Thyroid gland (tissue), 4 donors: ENCODE results near the gene CD9. TPM values are rescaled to one million over a fixed set of nuclear protein-coding genes. Genes with fewer than 3 reads are reported as not detected.

Experiments used
- DNase-seq, 2 donors: peaks; one replicate each; pipeline ENCODE4 v3.0.0-alpha.2; 2019
- H3K27ac ChIP-seq, 3 donors: fragments of 200-600 bp; sonication (generic); 1 replicate in 2 of 3; 2 replicates in 1 of 3; pipeline ENCODE4 v1.5.1; 2016 to 2019; ENCODE audit warnings: mild to moderate bottlenecking in 1 of 3, moderate library complexity in 1 of 3
- H3K27me3 ChIP-seq: fragments of 200-600 bp; sonication (generic); one replicate; pipeline ENCODE4 v1.5.1; 2019
- H3K36me3 ChIP-seq, 2 donors: fragments of 200-600 bp; sonication (generic); one replicate each; pipeline ENCODE4 v1.5.1; 2016 to 2019
- H3K4me1 ChIP-seq, 2 donors: fragments of 200-600 bp; sonication (generic); one replicate each; pipeline ENCODE4 v1.5.1; 2017 to 2019
- H3K4me3 ChIP-seq, 3 donors: fragments of 200-600 bp; sonication (generic); replicated peaks in 1 of 3; 1 replicate in 2 of 3; 2 replicates in 1 of 3; pipeline ENCODE4 v1.5.1; 2016; ENCODE audit warnings: mild to moderate bottlenecking in 1 of 3
- H3K9me3 ChIP-seq: fragments of 200-600 bp; sonication (generic); one replicate; pipeline ENCODE4 v1.5.1; 2017
- POLR2A ChIP-seq, 2 donors: fragments of 450-650 bp; IDR thresholded peaks; one replicate each; pipeline ENCODE4 v1.6.1; 2017; ENCODE audit warnings: antibody characterized with exemption in 2 of 2, mild to moderate bottlenecking in 2 of 2, moderate library complexity in 1 of 2
- WGBS, 2 donors: methylation state at CpG; one replicate each; pipeline ENCODE4 v1.1.5; 2017; 5-methylcytosine and 5-hydroxymethylcytosine counted together
- intact Hi-C: fragments of 100-400 bp; cut with DNase I; formaldehyde crosslinking; loops from one replicate; pipeline ENCODE4 v1.15.1; 2023
- total RNA-seq, 4 donors: library from RNA; depleted of rRNA; stranded (reverse); fragments of >200 nt; gene quantifications; one replicate each; pipeline ENCODE4 v1.2.3, GENCODE V29; 2016
- TF ChIP-seq, protein P1 (sequence below), 6 experiments: fragments of 200-600 bp in 3 of 6; fragments of 450-650 bp in 3 of 6; sonication (generic) in 3 of 6; IDR thresholded peaks; one replicate each; pipeline ENCODE4 v1.5.1; 2016 to 2019; ENCODE audit warnings: antibody characterized with exemption in 6 of 6, mild to moderate bottlenecking in 2 of 6, inconsistent platforms in 1 of 6, moderate library complexity in 1 of 6

CD9 gene
- total RNA-seq, 4 donors from 2014 or later, result 367 to 494 (median 375) TPM

DNA sequence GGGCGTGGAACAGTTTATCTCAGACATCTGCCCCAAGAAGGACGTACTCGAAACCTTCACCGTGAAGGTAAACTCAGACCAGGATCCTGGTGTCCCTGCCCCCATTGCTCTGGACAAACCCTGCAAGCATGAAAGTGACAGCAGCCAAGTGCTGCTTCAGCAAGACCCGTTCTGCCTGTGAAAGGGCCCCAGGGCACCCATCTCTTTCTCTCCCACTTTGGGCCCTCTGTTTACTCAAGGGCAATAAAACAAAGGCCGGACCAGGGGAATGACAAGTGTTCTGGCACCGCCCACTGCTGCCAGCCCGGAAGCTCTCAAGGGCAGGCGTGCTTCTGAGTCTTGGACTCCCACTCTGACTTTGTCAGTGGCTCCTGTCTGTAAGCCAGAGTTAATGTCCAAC lies 35.3 kb downstream of the CD9 start:
- H3K36me3 ChIP-seq, result peaks cover 10 to 33% of the 10 kb centered on the region in 2 donors
- peaks cover 69 to 98% of the 10 kb centered on the region in 2 donors for H3K4me1 ChIP-seq
- TF ChIP-seq POLR2A (IDR thresholded peaks at IDR 0.05), result peak in 1 of 2 donors; percentile 76
- TF ChIP-seq, protein P1, sequence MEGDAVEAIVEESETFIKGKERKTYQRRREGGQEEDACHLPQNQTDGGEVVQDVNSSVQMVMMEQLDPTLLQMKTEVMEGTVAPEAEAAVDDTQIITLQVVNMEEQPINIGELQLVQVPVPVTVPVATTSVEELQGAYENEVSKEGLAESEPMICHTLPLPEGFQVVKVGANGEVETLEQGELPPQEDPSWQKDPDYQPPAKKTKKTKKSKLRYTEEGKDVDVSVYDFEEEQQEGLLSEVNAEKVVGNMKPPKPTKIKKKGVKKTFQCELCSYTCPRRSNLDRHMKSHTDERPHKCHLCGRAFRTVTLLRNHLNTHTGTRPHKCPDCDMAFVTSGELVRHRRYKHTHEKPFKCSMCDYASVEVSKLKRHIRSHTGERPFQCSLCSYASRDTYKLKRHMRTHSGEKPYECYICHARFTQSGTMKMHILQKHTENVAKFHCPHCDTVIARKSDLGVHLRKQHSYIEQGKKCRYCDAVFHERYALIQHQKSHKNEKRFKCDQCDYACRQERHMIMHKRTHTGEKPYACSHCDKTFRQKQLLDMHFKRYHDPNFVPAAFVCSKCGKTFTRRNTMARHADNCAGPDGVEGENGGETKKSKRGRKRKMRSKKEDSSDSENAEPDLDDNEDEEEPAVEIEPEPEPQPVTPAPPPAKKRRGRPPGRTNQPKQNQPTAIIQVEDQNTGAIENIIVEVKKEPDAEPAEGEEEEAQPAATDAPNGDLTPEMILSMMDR (IDR thresholded peaks at IDR 0.05), result no peak
- intact Hi-C loops, result loop anchor here (10.0 kb wide), 1 partner anchor 149 kb away; the partner anchor contains the start of gene LTBR
- H3K4me3 ChIP-seq, result no peak overlapping the region
- no peaks in the 10 kb centered on the region for H3K27me3 ChIP-seq
- DNase-seq, result peak; percentile 95 to 97
- H3K9me3 ChIP-seq, result no peaks in the 10 kb centered on the region
- WGBS, 2 donors, result 15 to 43% methylated on average over 8 to 9 of the region's 9 CpGs
- H3K27ac ChIP-seq, result peak overlapping the region; percentile 71 to 98 (median 92)

DNA sequence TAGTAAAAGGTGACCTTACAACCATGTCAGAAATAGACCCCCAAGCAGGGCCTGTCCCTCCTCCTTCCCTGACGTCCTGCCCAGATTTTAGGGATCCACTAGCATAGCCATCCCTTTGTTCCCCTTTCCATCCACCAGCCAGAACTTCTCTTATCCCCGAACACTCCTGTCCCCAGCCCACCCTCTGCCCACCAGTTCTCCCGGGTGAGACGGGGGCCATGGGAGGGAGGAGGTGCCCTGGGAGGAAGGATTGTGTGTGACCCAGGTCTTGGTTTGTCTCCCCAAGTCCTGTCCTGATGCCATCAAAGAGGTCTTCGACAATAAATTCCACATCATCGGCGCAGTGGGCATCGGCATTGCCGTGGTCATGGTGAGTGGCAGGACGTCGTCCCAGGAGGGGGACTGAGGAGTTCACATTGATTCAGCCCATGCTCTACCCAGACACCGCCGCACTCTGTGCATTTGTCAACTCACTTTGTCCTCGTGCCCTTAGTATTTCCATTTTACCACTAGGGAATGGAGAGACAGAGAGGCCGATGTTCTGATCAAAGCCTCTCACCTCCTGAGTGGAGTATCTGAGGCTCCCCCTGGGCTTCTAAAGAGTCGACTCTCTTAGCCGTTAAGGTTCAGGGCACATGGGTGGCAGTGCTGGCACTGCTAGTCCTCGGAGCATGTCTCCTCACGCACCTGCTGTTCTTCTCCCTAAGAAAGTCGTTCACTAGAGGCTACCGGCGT lies 35.9 kb downstream of the CD9 start:
- intact Hi-C loops, result loop anchor here (10.0 kb wide), 1 partner anchor 149 kb away; the partner anchor contains the start of gene LTBR
- H3K27me3 ChIP-seq, result no peaks in the 10 kb centered on the region
- H3K27ac ChIP-seq, result peak overlapping the region; percentile 71 to 98 (median 92)
- H3K36me3 ChIP-seq, result peaks cover 10 to 33% of the 10 kb centered on the region in 2 donors
- 61 to 64% methylated on average over 20 to 22 of the region's 22 CpGs for WGBS, 2 donors
- no peak overlapping the region for H3K4me3 ChIP-seq
- H3K4me1 ChIP-seq, result peaks cover 68 to 98% of the 10 kb centered on the region in 2 donors
- TF ChIP-seq, protein P1 (IDR thresholded peaks at IDR 0.05), result no peak
- TF ChIP-seq POLR2A (IDR thresholded peaks at IDR 0.05), result no peak
- no peaks in the 10 kb centered on the region for H3K9me3 ChIP-seq
- peak; percentile 61 to 65 for DNase-seq

DNA sequence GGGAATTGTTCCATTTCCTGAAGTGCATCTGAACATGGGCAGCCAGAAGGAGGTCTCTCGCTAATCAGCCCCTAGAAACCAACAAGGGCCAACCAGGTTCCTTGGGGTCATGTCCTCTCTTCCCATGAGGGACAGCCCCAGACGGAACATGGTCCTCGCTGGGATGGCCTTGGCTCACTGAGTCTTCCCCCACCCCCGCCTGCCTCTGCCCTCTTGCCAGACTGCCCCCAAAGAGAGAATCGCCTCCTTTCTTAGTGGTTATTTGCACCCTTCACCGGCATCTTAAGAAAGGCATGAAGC lies 36.4 kb downstream of the CD9 start:
- TF ChIP-seq POLR2A (IDR thresholded peaks at IDR 0.05), result no peak
- 68 to 74% methylated on average over 6 of the region's 6 CpGs for WGBS, 2 donors
- peak overlapping the region; percentile 71 to 98 (median 92) for H3K27ac ChIP-seq
- intact Hi-C loops, result loop anchor here (10.0 kb wide), 1 partner anchor 148 kb away; the partner anchor contains the start of gene LTBR
- no peaks in the 10 kb centered on the region for H3K27me3 ChIP-seq
- H3K36me3 ChIP-seq, result peaks cover 10 to 33% of the 10 kb centered on the region in 2 donors
- DNase-seq, result no peak
- H3K4me1 ChIP-seq, result peaks cover 67 to 98% of the 10 kb centered on the region in 2 donors
- H3K4me3 ChIP-seq, result no peak overlapping the region
- no peaks in the 10 kb centered on the region for H3K9me3 ChIP-seq

GRCh38 chr12:6237830-6238229 lies 37.6 kb downstream of the CD9 start:
- WGBS, 2 donors, result 96 to 97% methylated on average over 1 of the region's 1 CpG
- Histone ChIP-seq H3K9me3 (no peaks in the 10 kb centered on the region), H3K27me3 (no peaks in the 10 kb centered on the region), H3K4me3 (no peak overlapping the region), H3K36me3 (peaks cover 10 to 28% of the 10 kb centered on the region in 2 donors), H3K4me1 (peaks cover 74 to 98% of the 10 kb centered on the region in 2 donors), H3K27ac (peak overlapping the region; percentile 70 to 98 (median 92))
- intact Hi-C loops, result loop anchor here (10.0 kb wide), 1 partner anchor 147 kb away; the partner anchor contains the start of gene LTBR
- no peak for TF ChIP-seq POLR2A (IDR thresholded peaks at IDR 0.05)
- TF ChIP-seq, protein P1 (IDR thresholded peaks at IDR 0.05), result no peak
- no peak for DNase-seq

DNA sequence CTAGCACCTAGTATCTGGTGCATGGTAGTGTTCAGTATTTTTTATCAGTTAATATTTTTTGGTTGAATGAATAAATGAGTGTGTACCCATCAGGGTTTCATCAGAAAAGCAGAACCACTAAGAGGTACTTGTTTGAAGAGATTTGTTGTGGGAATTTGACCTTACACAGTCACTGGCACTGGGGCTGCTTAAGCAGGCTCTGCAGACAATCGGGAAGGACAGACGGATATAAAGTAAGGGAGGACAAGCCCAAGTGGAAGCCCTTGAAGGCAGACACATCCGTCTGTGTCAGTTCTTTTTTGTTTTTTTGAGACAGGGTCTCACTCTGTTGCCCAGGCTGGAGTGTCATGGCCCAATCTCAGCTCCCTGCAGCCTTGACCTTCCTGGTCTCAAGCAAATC lies 38.7 kb downstream of the CD9 start:
- intact Hi-C loops, result loop anchor here (10.0 kb wide), 1 partner anchor 146 kb away; the partner anchor contains the start of gene LTBR
- peaks cover 10 to 19% of the 10 kb centered on the region in 2 donors for H3K36me3 ChIP-seq
- no peaks in the 10 kb centered on the region for H3K9me3 ChIP-seq

More for the DNA sequence above, 38.7 kb downstream of the CD9 start:
- peak; percentile 52 to 65 for DNase-seq
- Histone ChIP-seq H3K4me1 (peaks cover 74 to 89% of the 10 kb centered on the region in 2 donors), H3K27ac (peak overlapping the region; percentile 81 to 98 (median 85)), H3K27me3 (no peaks in the 10 kb centered on the region), H3K4me3 (no peak overlapping the region)
- peak in 1 of 2 donors; percentile 36 for TF ChIP-seq POLR2A (IDR thresholded peaks at IDR 0.05)
- TF ChIP-seq, protein P1 (IDR thresholded peaks at IDR 0.05), result no peak
- 38 to 44% methylated on average over 3 of the region's 3 CpGs for WGBS, 2 donors
